Measurements from ENCODE around the gene AACS. TPM values are rescaled to one million over a fixed set of nuclear protein-coding genes. Genes with fewer than 3 reads are reported as not detected.

AACS gene
- total RNA-seq, 4 donors from 2014 or later, result 38.0 to 53.3 (median 44.3) TPM

- Histone ChIP-seq H3K36me3 (peaks cover 0 to 35% (median 0%) of the 10 kb centered on the region in 3 donors), H3K27me3 (no peaks in the 10 kb centered on the region), H3K4me1 (no peaks in the 10 kb centered on the region), H3K27ac (no peak overlapping the region), H3K4me3 (no peak overlapping the region), H3K9me3 (no peaks in the 10 kb centered on the region)
- intact Hi-C loops (cut with DNase I), result no loop called here
- TF ChIP-seq CTCF (IDR thresholded peaks at IDR 0.05) (no peak), POLR2A (IDR thresholded peaks at IDR 0.05) (no peak)
- DNase-seq, result no peak
- WGBS, 2 donors, result 89 to 96% methylated on average over 1 to 8 of the region's 9 CpGs
Measured at GRCh38 chr12:125021096-125021495, 44.1 kb upstream of the AACS start.

- Histone ChIP-seq H3K4me3 (no peak overlapping the region), H3K36me3 (peaks cover 0 to 39% (median 0%) of the 10 kb centered on the region in 3 donors), H3K27me3 (no peaks in the 10 kb centered on the region), H3K4me1 (no peaks in the 10 kb centered on the region), H3K9me3 (no peaks in the 10 kb centered on the region), H3K27ac (no peak overlapping the region)
- no peak for DNase-seq
- TF ChIP-seq CTCF (IDR thresholded peaks at IDR 0.05), result no peak
- TF ChIP-seq POLR2A (IDR thresholded peaks at IDR 0.05), result no peak
- intact Hi-C loops (cut with DNase I), result no loop called here
- 71 to 86% methylated on average over 4 to 5 of the region's 5 CpGs for WGBS, 2 donors
Measured at GRCh38 chr12:125021771-125022170, 43.5 kb upstream of the AACS start.

- no peaks in the 10 kb centered on the region for H3K4me1 ChIP-seq
- no peaks in the 10 kb centered on the region for H3K9me3 ChIP-seq
- no peak overlapping the region for H3K4me3 ChIP-seq
- H3K27ac ChIP-seq, result no peak overlapping the region
- H3K36me3 ChIP-seq, result peaks cover 0 to 32% (median 0%) of the 10 kb centered on the region in 3 donors
- TF ChIP-seq POLR2A (IDR thresholded peaks at IDR 0.05) (no peak), CTCF (IDR thresholded peaks at IDR 0.05) (no peak)
- no peak for DNase-seq
- whole genome bisulfite sequencing, 2 donors, result 94 to 100% methylated on average over 2 of the region's 2 CpGs
- intact Hi-C loops (cut with DNase I), result no loop called here
- H3K27me3 ChIP-seq, result no peaks in the 10 kb centered on the region
Measured at GRCh38 chr12:125023065-125023464, 42.2 kb upstream of the AACS start.

- H3K4me3 ChIP-seq, result no peak overlapping the region
- H3K4me1 ChIP-seq, result no peaks in the 10 kb centered on the region
- no peaks in the 10 kb centered on the region for H3K9me3 ChIP-seq
- H3K27ac ChIP-seq, result no peak overlapping the region
- 92 to 94% methylated on average over 37 to 40 of the region's 43 CpGs for WGBS, 2 donors
- H3K27me3 ChIP-seq, result no peaks in the 10 kb centered on the region
- no peak for DNase-seq
- peaks cover 0 to 26% (median 0%) of the 10 kb centered on the region in 3 donors for H3K36me3 ChIP-seq
- intact Hi-C loops (cut with DNase I), result no loop called here
- no peak for TF ChIP-seq CTCF (IDR thresholded peaks at IDR 0.05)
- TF ChIP-seq POLR2A (IDR thresholded peaks at IDR 0.05), result no peak
Measured at GRCh38 chr12:125024949-125025563, 40.2 kb upstream of the AACS start.

GRCh38 chr12:125025606-125026235 is 39.5 kb upstream of the AACS start:
- Histone ChIP-seq H3K4me1 (no peaks in the 10 kb centered on the region), H3K4me3 (no peak overlapping the region), H3K36me3 (peaks cover 0 to 26% (median 0%) of the 10 kb centered on the region in 3 donors), H3K27ac (no peak overlapping the region), H3K27me3 (no peaks in the 10 kb centered on the region), H3K9me3 (no peaks in the 10 kb centered on the region)
- intact Hi-C loops (cut with DNase I), result no loop called here
- DNase-seq, result no peak
- no peak for TF ChIP-seq CTCF (IDR thresholded peaks at IDR 0.05)
- TF ChIP-seq POLR2A (IDR thresholded peaks at IDR 0.05), result no peak
- 87 to 88% methylated on average over 9 of the region's 9 CpGs for WGBS, 2 donors

All from esophagus squamous epithelium (tissue), 5 donors.